Measurements from ENCODE around the gene DEPDC4.

- TF ChIP-seq CTCF (IDR thresholded peaks at IDR 0.05; ENCODE audit: low read length) (no peak), EZH2 (IDR thresholded peaks at IDR 0.05; ENCODE audit: borderline replicate concordance, low read length) (no peak)
These were observed 41.4 kb downstream of the DEPDC4 start for GRCh38 chr12:100225491-100225890.
